GM18861 (cell line): ENCODE measurements around the gene MAFF.
"Not testable (repeated sequence)": the region's sequence is repeated elsewhere in the genome, so short reads cannot be mapped to it uniquely, and the experiment has no call there.

ENCODE experiments used
- ATAC-seq: cut with Tn5 transposase; IDR thresholded peaks from one replicate; pipeline ENCODE4 v1.9.1; 2021; ENCODE audit not compliant: unreplicated experiment

MAFF gene

GRCh38 chr22:38201711-38202436 is at the start of gene MAFF:
Gene MAFF, plus strand, starts transcription at chr22:38201994. Its CDS starts 11,860 bp downstream, at chr22:38213854.
- peak; percentile 46 for ATAC-seq

GRCh38 chr22:38153821-38154562 is 47.8 kb upstream of the MAFF start:
- ATAC-seq: no peak

GRCh38 chr22:38154563-38154915 is 47.3 kb upstream of the MAFF start:
- ATAC-seq: not testable (repeated sequence)

- no peak for ATAC-seq
Observed at GRCh38 chr22:38155703-38156102, 46.1 kb upstream of the MAFF start.

GRCh38 chr22:38162881-38163843 is 38.6 kb upstream of the MAFF start:
- ATAC-seq: peak; percentile 42

- no peak for ATAC-seq
Observed at GRCh38 chr22:38163844-38164550, 37.8 kb upstream of the MAFF start.

GRCh38 chr22:38164551-38164918 is 37.3 kb upstream of the MAFF start:
- no peak for ATAC-seq

- ATAC-seq: no peak
Observed at GRCh38 chr22:38165922-38166593, 35.7 kb upstream of the MAFF start.

GRCh38 chr22:38167988-38168407 is 33.8 kb upstream of the MAFF start:
- no peak for ATAC-seq

- no peak for ATAC-seq
Observed at GRCh38 chr22:38169116-38169515, 32.7 kb upstream of the MAFF start.

- ATAC-seq: no peak
Observed at GRCh38 chr22:38170469-38170868, 31.3 kb upstream of the MAFF start.

- ATAC-seq: no peak
Observed at GRCh38 chr22:38171927-38172831, 29.6 kb upstream of the MAFF start.

- no peak for ATAC-seq
Observed at GRCh38 chr22:38172832-38173640, 28.8 kb upstream of the MAFF start.

GRCh38 chr22:38173641-38173906 is 28.2 kb upstream of the MAFF start:
- ATAC-seq: no peak

GRCh38 chr22:38174626-38175025 is 27.2 kb upstream of the MAFF start:
- ATAC-seq: no peak

GRCh38 chr22:38175206-38176118 is 26.3 kb upstream of the MAFF start:
- ATAC-seq: no peak

- ATAC-seq: no peak
Observed at GRCh38 chr22:38176170-38176741, 25.5 kb upstream of the MAFF start.
